ENCODE measurements around the gene OR4D11. TPM values are rescaled to one million over a fixed set of nuclear protein-coding genes. Genes with fewer than 3 reads are reported as not detected.
A peak's percentile ranks its signal among the peaks of the same experiment; 100 is the strongest.
"Not testable (repeated sequence)": the region's sequence is repeated elsewhere in the genome, so short reads cannot be mapped to it uniquely, and the experiment has no call there.

OR4D11 gene
- total RNA-seq, 1 donor from 2014 or later: not detected

DNA sequence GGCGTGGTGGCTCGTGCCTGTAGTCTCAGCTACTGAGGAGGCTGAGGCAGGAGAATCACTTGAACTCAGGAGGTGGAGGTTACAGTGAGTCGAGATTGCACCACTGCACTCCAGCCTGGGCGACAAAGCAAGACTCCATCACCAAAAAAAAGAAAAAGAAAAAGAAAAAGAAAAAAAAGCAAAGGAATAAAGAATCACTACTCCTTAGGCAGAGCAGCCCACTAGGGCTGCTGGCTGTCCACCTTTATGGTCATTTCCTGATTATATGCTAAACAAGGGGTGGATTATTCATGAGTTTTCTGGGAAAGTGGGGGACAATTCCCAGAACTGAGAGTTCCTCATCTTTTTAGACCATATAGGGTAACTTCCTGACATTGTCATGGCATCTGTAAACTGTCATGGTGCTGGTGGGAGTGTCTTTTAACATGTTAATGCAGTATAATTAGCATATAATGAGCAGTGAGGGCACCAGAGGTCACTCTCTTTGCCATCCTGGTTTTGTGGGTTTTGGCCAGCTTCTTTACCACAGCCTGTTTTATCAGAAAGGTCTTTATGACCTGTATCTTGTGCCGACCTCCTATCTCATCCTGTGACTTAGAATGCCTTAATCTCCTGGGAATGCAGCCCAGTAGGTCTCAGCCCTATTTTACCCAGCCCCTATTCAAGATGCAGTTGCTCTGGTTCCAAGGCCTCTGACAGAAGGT is 44.4 kb downstream of the OR4D11 start:
- not testable (repeated sequence) for DNase-seq (ENCODE audit: low spot score in 2 of 2); FAIRE-seq

DNA sequence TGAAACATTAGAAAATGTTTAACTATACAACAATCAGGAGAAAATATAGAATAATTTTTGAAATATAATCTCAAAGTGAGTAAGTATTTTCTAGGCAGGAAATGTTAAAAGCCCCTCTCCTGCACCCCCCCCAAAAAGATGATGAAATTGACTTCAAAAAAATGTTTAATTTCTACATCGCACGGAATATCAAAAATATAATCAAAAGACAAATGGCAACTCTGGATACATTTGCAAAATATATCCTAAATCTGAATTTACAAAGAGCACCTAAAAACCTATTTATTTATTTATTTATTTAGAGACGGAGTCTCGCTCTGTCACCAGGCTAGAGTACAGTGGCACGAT is 44.9 kb downstream of the OR4D11 start:
- DNase-seq (ENCODE audit: low spot score in 2 of 2): no peak
- FAIRE-seq: no peak

DNA sequence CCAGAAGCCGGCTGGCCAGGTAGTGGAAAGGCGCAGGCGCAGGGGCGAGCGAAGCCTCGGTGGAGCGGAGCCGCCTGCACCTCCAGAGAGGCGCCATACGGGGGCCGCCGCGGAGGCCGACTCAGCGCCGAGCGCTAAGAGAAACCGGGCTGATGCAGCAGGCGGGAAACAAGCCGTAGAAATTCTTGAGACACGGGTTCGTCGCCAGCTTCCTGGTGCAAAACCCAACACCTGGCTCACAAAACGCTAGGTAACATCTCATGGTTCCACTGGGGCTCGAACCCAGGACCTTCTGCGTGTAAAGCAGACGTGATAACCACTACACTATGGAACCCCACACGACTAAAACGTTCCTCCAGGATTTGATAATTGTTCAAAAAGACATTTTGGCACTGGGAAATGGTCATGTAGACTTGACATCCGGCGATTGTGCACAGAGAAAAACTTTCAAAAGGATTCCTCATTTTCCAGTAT is 47.0 kb downstream of the OR4D11 start:
- DNase-seq (ENCODE audit: low spot score in 2 of 2) (peak in 1 of 2 donors; percentile 54), FAIRE-seq (no peak)

DNA sequence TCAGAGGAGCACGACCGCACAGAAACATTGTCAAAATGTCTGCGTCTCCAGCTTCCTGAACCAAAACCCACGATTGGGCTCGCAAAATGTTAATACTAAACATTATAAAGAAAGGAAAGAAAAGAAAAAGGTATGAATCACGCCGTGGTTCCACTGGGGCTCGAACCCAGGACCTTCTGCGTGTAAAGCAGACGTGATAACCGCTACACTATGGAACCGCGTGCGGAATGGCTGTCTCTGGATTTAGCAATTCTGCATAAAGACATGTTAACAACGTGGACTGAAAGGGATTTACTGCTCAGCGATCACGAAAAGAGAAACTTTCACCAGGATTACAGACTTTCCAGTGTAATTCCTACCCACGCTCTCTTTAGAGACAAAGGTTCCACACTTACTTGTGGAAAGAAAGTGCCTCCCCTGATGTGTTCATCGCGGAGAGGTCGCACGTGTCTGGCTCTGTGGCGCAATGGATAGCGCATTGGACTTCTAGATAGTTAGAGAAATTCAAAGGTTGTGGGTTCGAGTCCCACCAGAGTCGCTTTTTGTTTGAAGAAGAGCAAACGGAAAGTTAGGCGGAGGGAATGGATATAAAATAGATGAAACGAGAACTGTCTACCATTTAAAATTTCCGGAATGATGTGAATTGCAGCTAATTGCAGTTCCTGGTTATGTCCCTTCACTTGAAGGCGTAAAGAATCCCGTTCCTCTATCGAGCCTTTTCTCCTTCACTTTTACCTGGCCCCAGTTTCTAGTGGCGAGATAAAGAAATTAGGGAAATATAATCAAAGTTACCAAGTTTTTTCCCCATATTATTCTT is 47.7 kb downstream of the OR4D11 start:
- FAIRE-seq (no peak), DNase-seq (ENCODE audit: low spot score in 2 of 2) (peak; percentile 42 to 48)

DNA sequence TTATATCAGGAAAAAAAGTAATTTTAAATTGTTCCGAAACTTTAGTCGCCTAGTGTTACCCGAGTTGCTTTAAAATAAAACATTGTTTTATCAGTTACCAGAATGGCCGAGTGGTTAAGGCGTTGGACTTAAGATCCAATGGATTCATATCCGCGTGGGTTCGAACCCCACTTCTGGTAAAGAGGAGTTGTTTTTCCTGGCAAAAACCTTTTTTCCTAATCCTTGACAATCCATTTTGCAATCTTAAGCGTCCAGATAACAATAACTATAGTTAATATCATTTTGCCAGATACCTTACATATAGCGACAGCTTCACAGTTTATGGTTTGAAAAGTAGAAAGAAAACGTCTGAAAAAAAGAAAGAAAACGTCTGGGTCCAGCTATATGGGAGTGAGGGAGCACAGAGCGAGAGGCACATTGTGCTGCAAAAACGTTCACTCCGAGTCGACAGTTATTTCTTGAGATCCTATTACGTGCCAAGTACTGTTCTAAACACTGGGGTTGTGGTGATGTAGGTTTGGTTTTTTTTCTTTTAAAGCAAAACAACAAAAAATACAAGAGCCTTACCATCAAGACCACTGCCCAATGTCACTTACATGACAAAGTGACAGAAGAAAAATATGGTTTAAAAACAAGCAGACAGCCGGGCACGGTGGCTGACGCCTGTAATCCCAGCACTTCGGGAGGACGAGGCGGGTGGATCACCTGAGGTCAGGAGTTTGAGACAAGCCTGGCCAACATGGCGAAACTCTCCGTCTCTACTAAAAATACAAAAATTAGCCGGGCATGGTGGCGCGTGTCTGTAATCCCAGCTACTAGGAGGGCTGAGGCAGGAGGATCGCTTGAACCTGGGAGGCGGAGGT is 48.5 kb downstream of the OR4D11 start:
- no peak for DNase-seq (ENCODE audit: low spot score in 2 of 2)
- FAIRE-seq: no peak

DNA sequence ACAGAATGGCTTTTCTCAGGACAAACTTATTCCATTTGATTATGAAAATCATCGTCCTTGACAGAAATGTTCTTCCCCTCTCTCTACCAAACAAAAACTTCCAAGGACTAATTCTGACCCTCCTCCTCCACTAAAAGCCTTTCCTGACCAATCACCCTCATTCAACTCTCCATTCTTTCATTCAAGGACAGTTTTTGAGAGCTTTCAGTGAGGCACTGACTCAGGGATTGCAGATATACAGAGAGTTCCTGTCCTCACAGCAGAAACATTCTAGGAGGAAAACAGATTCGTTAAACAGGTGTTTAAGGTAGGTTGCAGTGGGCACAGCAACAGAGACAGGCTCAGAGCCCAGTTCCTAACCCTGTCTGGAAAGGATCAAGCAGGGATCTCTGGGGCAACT is 49.5 kb downstream of the OR4D11 start:
- FAIRE-seq (no peak), DNase-seq (ENCODE audit: low spot score in 2 of 2) (no peak)

DNA sequence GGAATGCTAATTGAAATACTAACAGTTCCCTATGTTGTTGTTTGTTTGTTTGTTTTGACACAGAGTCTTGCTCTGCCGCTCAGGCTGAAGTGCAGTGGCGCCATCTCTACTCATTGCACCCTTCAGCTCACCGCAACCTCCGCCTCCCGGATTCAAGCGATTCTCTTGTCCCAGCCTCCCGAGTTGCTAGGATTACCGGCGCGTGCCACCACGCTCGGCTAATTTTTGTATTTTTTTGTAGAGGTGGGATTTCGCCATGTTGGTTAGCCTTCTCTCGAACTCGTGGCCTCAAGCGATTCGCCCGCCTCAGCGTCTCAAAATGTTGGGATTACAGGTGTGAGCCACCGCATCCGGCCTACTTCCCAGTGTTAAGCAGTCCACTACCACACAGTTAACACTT is 49.9 kb downstream of the OR4D11 start:
- FAIRE-seq: no peak
- DNase-seq (ENCODE audit: low spot score in 2 of 2): no peak

Other genes starting within 250 kb of the OR4D11 start
- gene OR5AN1, start 144.7 kb upstream of the OR4D11 start, total RNA-seq: not detected
- gene OR5A2, start 77.2 kb upstream of the OR4D11 start, total RNA-seq: not detected
- not detected for gene OR5A1, start 67.1 kb upstream of the OR4D11 start, total RNA-seq
- not detected for gene OR4D6, start 46.6 kb upstream of the OR4D11 start, total RNA-seq
- not detected for gene OR4D10, start 30.3 kb upstream of the OR4D11 start, total RNA-seq
- not detected for gene OR4D9, start 8.0 kb downstream of the OR4D11 start, total RNA-seq
- 33.8 TPM for gene OSBP, start 112.2 kb downstream of the OR4D11 start, total RNA-seq
- 4.5 TPM for gene PATL1, start 165.5 kb downstream of the OR4D11 start, total RNA-seq
- gene OR10V1, start 210.3 kb downstream of the OR4D11 start, total RNA-seq: not detected